Limb (tissue), 2 donors: ENCODE data around the gene ZNF554.
"Not testable (repeated sequence)": the region's sequence is repeated elsewhere in the genome, so short reads cannot be mapped to it uniquely, and the experiment has no call there.

Experiments
- DNase-seq, 2 donors: peaks; one replicate each; pipeline ENCODE4 v3.0.0-alpha.2; 2016; ENCODE audit errors: extremely low spot score in 2 of 2

Gene ZNF554

DNA sequence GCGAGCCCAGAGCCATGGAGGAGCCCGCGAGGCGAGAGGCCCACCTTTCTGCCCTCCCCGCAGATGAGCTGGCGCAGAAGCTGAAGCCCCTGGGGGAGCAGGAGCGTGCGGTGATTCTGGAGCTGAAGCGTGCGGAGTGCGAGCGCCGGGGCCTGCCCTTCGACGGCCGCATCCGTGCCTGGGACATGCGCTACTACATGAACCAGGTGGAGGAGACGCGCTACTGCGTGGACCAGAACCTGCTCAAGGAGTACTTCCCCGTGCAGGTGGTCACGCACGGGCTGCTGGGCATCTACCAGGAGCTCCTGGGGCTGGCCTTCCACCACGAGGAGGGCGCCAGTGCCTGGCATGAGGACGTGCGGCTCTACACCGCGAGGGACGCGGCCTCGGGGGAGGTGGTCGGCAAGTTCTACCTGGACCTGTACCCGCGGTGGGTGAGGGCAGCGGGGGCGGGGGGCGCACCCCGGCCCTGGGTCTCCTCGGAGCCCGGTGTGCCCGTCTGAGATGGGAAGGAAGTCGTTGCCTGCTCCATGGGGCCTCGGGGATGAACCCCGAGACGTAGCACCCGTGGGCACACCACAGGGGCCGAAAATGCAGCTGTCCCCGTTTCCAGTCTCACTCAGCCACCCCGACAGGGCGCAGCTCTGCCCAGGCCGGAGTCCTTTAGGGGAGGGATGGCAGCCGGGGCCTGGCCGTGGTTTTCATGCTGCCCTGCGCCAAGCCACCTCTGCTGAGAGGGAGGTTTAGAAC, 12.1 kb upstream of the ZNF554 start:
- no peak for DNase-seq

DNA sequence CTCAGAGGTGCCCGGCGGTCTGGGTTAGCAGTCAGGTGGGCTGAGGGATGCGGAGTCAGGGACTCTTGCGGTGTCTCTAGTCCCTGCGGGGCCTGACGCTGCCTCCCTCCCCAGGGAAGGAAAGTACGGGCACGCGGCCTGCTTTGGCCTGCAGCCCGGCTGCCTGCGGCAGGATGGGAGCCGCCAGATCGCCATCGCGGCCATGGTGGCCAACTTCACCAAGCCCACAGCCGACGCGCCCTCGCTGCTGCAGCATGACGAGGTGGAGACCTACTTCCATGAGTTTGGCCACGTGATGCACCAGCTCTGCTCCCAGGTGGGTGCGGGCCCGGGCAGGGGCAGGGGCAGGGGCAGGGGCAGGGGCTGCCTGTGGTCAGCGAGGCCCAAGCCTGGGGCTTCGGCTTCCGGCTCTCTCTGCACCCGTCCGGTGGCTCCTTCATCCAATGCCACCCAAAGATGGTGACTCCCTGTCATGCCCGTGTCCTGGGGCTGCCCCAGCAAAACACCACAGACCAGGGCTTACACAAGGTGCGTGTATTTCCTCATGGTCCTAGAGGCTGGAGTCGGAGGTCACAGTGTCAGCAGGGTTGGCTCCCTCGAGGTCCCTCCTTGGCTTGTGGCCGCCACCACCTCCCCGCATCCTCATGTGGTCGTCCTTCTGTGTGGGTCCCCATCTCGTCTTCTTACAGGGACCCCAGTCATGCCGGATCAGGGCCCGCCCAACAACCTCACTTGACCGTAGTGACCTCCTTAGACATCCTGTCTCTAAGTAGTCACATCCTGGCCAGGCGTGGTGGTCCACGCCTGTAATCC, 11.3 kb upstream of the ZNF554 start:
- no peak for DNase-seq

- no peak for DNase-seq
These were observed 10.1 kb upstream of the ZNF554 start for GRCh38 chr19:2809387-2810140.

GRCh38 chr19:2810141-2811091, 9.3 kb upstream of the ZNF554 start:
- no peak for DNase-seq

GRCh38 chr19:2811221-2811722, 8.4 kb upstream of the ZNF554 start:
- no peak for DNase-seq

DNA sequence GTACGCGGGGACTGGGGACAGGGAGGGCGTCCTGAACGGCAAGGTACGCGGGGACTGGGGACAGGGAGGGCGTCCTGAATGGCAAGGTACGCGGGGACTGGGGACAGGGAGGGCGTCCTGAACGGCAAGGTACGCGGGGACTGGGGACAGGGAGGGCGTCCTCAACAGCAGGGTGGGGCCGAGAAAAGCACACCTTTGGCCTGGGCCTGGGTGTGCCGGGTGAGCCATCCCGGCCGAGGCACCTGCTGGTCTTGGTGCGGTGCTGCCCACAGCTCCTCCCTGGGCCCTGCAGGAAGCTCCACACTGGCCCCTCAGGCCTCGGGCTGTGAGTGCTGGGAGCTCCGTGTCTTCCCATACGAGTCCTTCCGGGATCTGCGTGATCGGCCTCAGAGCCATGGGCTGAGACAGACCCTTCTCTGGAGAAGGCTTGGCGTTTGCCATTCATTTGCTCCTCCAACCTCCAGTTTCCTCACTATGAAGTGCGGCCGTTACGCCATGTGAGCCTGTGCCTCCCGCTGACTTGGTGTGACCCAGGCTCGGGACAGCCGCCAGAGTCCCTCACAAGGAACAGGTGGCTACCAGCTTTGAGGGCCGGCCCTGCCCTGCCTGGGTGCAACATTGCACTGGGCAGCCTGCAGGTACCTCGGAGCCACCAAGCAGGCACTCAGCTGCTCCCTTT, 7.8 kb upstream of the ZNF554 start:
- no peak for DNase-seq

DNA sequence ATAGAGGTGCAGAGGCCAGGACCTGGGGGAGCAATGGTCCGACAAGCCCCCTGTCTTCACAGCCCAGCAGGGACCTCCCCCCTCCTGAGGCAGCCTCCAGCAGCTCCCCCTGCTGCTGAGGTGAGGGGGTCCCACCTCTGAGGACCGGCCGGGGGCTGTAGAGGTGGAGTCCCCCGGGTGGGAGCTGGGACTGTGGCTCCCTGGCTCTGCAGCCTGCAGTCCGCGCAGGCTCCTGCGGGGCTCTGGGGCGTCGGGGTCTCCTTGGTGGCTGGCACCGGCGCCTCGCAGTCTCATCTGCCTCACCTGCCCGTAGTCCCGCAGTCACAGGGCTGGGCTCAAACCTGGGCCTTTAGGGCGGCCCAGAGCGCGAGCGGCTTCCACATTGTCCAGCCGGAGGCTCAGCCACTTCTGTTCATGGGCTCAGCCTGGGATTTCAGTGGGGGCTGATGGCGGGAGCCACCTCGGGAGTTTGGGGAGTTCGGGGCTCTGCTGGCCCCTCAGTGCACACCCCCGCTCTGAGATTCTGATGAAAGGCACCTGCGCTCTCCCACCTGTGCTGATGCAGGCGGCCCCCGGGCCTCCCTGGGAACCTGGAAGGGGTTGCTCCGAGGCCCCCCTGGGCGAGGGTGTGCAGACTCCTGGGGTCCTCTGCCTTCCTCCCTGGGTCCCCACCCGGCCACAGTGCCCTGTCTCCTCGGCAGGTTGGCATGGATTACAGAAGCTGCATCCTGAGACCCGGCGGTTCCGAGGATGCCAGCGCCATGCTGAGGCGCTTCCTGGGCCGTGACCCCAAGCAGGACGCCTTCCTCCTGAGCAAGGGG, 7.0 kb upstream of the ZNF554 start:
- DNase-seq: no peak

DNA sequence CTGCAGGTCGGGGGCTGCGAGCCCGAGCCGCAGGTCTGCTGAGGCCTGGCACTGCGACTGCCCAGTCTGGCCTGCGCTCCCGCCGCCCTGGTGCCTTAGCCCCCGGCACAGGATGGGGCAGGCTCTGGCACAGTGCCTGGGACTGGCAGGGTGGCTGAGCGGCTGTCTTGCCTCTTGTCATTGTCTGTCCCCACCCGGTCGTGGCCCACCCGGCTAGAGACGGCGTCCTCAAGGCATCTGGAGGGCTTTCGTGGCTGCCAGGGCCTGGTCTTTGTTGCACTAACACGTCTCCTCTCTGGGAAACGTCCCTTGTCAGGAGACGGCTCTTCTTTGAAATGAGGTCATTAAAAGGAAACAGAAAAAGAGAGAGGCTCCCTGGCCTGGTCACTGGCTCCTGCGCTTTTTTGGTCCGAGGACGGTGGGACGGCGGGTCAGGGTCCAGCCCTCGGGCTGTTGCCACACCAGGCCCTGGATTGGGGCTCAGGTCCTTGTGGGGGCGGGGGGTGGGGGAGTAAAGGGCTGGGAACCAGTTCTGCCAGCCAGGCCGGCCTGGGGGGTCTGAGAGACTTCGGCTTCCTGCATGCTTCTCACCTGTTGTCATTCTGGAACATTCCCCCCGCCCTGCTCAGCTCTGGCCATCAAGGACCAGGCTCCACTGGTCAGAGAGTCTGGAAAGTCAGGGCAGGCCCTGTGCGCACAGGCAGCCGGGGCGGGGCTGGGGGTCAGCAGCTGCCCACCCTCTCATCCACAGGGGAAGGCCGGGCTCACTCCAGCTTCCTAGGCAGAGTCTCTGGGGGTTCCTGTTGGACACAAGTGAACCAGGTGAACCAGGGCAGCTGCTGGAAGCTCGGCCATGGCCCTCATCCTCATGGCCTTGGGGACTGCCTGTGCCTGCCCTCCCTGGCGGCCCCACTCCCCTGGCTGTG, 6.2 kb upstream of the ZNF554 start:
- DNase-seq: no peak

DNA sequence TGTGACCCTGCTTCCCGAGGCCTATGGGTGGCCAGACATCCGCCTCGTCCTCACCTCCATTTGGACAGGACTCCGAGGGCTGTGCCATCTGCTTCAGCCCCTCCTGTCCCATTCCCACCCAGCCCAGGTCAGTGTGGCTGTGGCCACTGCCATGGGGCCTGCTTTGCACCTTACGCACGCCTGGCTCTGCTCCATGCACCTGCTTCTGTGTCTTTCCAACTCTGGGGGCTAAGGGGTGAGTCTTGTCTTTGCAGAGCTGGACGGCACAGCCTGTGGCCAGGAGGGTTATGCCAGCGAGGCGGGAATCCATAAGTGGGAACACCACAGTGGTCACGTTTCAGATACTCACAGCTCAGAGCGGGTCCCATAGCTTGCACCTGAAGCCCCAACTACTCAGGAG, 5.2 kb upstream of the ZNF554 start:
- DNase-seq: no peak

- no peak for DNase-seq
These were observed 4.5 kb upstream of the ZNF554 start for GRCh38 chr19:2815191-2815614.

DNA sequence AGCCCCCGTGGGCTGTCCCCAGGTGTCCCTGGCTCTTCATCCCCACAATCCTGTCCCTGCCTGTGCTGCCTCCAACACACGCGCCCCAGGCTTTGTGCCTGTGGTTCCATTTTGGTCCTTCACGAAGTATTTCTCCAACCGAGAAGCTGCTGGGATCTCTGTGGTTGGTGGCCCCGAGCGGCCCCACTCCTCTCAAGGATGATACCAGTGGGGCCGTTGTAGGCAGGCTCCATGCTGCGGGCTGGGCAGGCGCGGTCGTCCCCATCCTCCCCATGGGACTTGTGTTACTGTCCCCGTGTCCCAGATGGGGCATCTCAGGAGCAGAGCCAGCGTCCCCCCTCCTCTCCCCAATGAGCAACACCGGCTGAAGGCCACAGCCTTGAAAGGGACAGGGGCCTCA, 3.7 kb upstream of the ZNF554 start:
- DNase-seq: no peak

DNA sequence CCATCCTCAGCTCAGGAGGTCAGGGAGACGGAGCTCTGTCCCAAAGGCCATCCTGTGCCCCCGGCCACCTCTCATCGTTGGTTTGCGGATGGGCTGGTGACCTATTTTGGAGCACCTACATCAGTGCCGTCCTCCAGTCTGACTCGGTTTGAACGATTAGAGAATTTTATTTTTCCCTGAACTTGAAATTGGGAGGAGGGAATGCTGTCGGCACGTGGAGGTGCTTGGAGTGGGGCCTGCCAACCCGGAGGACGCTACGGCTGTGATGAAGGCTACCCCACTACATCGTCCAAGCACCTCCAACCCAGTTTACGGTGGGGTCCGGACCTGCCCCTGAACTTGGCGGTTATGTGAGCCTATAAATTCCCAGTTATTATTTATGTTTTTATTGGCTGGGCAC, 3.0 kb upstream of the ZNF554 start:
- DNase-seq: no peak

GRCh38 chr19:2817237-2817829, 2.3 kb upstream of the ZNF554 start:
- DNase-seq: not testable (repeated sequence)

DNA sequence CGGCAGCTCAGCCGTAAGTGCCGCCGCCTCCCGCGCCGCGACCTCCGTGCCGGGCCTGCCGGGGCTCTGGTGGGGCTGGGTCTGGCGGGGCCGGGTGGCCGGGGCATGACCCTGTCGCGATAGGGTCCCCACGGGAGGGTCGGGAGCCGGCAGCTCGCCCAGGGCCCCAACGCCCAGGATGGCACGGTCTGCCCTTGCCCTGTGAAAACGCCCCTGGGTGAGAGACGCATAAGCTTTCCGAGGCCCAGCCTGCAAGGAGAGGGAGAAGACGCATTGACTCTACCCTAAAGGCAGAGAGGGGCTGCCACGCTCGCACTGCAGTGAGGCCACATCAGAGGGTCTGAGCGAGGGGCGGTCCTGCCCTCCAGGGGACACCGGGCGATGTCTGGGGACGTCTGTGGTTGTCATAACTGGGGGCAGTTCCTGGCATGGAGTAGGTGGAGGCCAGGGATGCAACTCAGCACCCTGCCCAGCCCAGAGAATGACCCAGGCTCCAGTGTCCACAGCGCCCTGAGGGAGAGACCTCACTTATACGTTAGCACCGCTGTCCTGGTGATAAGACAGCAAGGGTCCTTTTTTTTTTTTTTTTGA, 539 bp downstream of the ZNF554 start:
- no peak for DNase-seq

DNA sequence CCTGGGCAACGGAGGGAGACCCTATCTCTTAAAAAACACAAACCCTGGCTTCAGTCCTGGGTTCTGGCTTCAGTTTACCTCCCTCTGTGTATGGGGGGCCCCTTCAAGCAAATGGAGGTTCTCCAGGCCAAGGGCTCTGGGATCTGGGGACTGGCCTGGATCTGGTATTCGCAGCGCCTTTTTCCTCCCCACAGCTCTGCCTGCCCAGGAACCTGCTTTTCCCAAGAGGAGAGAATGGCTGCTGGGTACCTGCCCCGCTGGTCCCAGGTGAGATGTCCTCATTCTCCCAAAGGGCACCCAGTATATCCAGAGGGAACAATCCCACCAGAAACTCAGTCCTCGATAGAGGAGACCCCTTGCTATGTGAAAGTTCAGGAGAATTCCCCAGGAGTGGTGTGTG, 3.2 kb downstream of the ZNF554 start:
- DNase-seq: no peak

- no peak for DNase-seq
These were observed 4.0 kb downstream of the ZNF554 start for GRCh38 chr19:2823646-2824045.

- DNase-seq: no peak
These were observed 4.5 kb downstream of the ZNF554 start for GRCh38 chr19:2824129-2824528.

DNA sequence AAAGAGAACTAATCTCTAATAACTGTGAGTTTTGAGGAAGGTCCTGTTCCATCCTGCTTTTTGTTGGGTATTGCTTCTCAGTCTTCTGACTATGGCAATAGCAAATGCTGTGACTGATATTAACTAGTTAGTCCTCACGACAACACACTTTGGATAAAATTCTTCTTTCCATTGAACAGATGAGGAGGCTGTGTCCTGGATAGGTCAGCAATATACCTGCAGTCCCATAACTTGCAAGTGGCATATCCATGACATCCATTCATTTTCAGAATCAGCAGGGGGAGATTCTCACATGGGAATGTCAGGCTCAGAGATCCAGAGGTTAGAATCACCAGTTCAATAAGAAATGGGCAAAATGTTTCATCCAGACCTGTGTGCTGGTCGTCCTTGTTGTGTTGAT, 7.4 kb downstream of the ZNF554 start:
- no peak for DNase-seq
